B cell (primary cell): ENCODE results near the gene TFF1. TPM values are rescaled to one million over a fixed set of nuclear protein-coding genes. Genes with fewer than 3 reads are reported as not detected.

Source experiments
- ATAC-seq: fragments of 200-7000 bp; cut with Tn5 transposase; one replicate; pipeline ENCODE4 v1.10.0; 2021; ENCODE audit warnings: low read depth, mild to moderate bottlenecking, moderate number of reproducible peaks, moderate library complexity
- CTCF ChIA-PET: fragments of 350-600 bp; sonication (Branson Sonifier 250); formaldehyde crosslinking; loops from one replicate; lab custom pipeline; 2021; ENCODE audit warnings: antibody characterized with exemption, inconsistent platforms; lab: Charles Lee
- POLR2A ChIA-PET: fragments of 350-600 bp; sonication (Branson Sonifier 250); formaldehyde crosslinking; loops from one replicate; lab custom pipeline; 2021; ENCODE audit warnings: antibody characterized with exemption; lab: Charles Lee
- DNase-seq: peaks from one replicate; pipeline ENCODE4 v3.0.0; 2013
- H2AFZ ChIP-seq: 2 replicates; pipeline ENCODE4 v1.6.1; 2012; ENCODE audit warnings: mild to moderate bottlenecking, low read depth, low read length; ENCODE audit not compliant: insufficient read depth, poor library complexity, severe bottlenecking
- H3K27ac ChIP-seq, 2 donors: 1 replicate in 1 of 2; 2 replicates in 1 of 2; pipeline ENCODE4 v1.5.1; 2012 to 2013; ENCODE audit warnings: low read length in 2 of 2, mild to moderate bottlenecking in 2 of 2, moderate library complexity in 1 of 2
- H3K27me3 ChIP-seq, 4 experiments: fragments of 200-600 bp in 1 of 4; sonication (generic) in 1 of 4; replicated peaks in 1 of 4; 1 replicate in 2 of 4; 2 replicates in 2 of 4; pipeline versions ENCODE4 v1.6.1 to v1.7.0; 2013 to 2016; ENCODE audit warnings: low read length in 3 of 4, mild to moderate bottlenecking in 2 of 4, mixed read lengths in 1 of 4, moderate library complexity in 1 of 4; ENCODE audit not compliant: insufficient read depth in 4 of 4, control insufficient read depth in 3 of 4; ENCODE audit errors: control extremely low read depth in 1 of 4
- H3K36me3 ChIP-seq, 2 experiments: replicated peaks in 1 of 2; 1 replicate in 1 of 2; 2 replicates in 1 of 2; pipeline versions ENCODE4 v1.6.1 to v1.7.1; 2013; ENCODE audit warnings: low read length in 1 of 2; ENCODE audit not compliant: insufficient read depth in 2 of 2, control insufficient read depth in 1 of 2; ENCODE audit errors: control extremely low read depth in 1 of 2, extremely low read depth in 1 of 2
- H3K4me1 ChIP-seq, 2 donors: fragments of 200-600 bp in 1 of 2; sonication (generic) in 1 of 2; 1 replicate in 1 of 2; 2 replicates in 1 of 2; pipeline versions ENCODE4 v1.5.1 to v1.6.1; 2013 to 2017; ENCODE audit warnings: low read length in 2 of 2; ENCODE audit not compliant: control insufficient read depth in 2 of 2, insufficient read depth in 2 of 2
- H3K4me2 ChIP-seq: replicated peaks from 2 replicates; pipeline ENCODE3; 2012; ENCODE audit warnings: mild to moderate bottlenecking, low read depth, low read length; ENCODE audit not compliant: poor library complexity, severe bottlenecking
- H3K4me3 ChIP-seq, 5 experiments: fragments of 200-600 bp in 1 of 5; sonication (generic) in 1 of 5; 1 replicate in 3 of 5; 2 replicates in 2 of 5; pipeline versions ENCODE4 v1.5.1 to v1.7.0; 2011 to 2016; ENCODE audit warnings: low read length in 4 of 5, mild to moderate bottlenecking in 4 of 5, low read depth in 2 of 5, control low read depth in 1 of 5, moderate library complexity in 1 of 5; ENCODE audit not compliant: insufficient read depth in 1 of 5; ENCODE audit errors: control extremely low read depth in 1 of 5, extremely low read depth in 1 of 5
- H3K79me2 ChIP-seq: fragments of 200-600 bp; sonication (generic); one replicate; pipeline ENCODE4 v1.6.0; 2016; ENCODE audit warnings: low read length; ENCODE audit not compliant: control insufficient read depth, insufficient read depth
- H3K9ac ChIP-seq: fragments of 200-600 bp; sonication (generic); 2 replicates; pipeline ENCODE4 v1.6.1; 2017; ENCODE audit warnings: mild to moderate bottlenecking, low read length, moderate library complexity
- H3K9me3 ChIP-seq, 3 donors: one replicate each; pipeline versions ENCODE4 v1.6.1 to v1.7.1; 2013; ENCODE audit warnings: low read length in 2 of 3; ENCODE audit not compliant: control insufficient read depth in 2 of 3, insufficient read depth in 1 of 3; ENCODE audit errors: control extremely low read depth in 1 of 3
- H4K20me1 ChIP-seq: 2 replicates; pipeline ENCODE4 v1.6.0; 2012; ENCODE audit warnings: mild to moderate bottlenecking, low read length; ENCODE audit not compliant: insufficient read depth, control insufficient read depth, poor library complexity, severe bottlenecking
- H3K27ac Mint-ChIP-seq: one replicate; pipeline ENCODE4 v1.8.0; 2021; ENCODE audit warnings: mixed read lengths
- H3K27me3 Mint-ChIP-seq: one replicate; pipeline ENCODE4 v1.8.0; 2021; ENCODE audit warnings: mixed read lengths
- H3K4me1 Mint-ChIP-seq: one replicate; pipeline ENCODE4 v1.8.0; 2021; ENCODE audit warnings: mixed read lengths
- H3K4me3 Mint-ChIP-seq: one replicate; pipeline ENCODE4 v1.8.0; 2021; ENCODE audit warnings: mixed read lengths
- H3K9me3 Mint-ChIP-seq: one replicate; pipeline ENCODE4 v1.8.0; 2022; ENCODE audit warnings: mixed read lengths; ENCODE audit not compliant: insufficient read depth
- EZH2 ChIP-seq: IDR thresholded peaks from 2 replicates; pipeline ENCODE4 v1.6.1; 2012; ENCODE audit warnings: borderline replicate concordance, low read depth, mild to moderate bottlenecking, moderate library complexity, low read length; ENCODE audit not compliant: insufficient read depth, poor library complexity, severe bottlenecking
- WGBS: methylation state at CpG from one replicate; pipeline ENCODE4 v1.1.5; 2013; ENCODE audit warnings: missing lambda C conversion rate; ENCODE audit not compliant: insufficient coverage; 5-methylcytosine and 5-hydroxymethylcytosine counted together
- intact Hi-C: fragments of 100-400 bp; cut with micrococcal nuclease; formaldehyde crosslinking; loops from one replicate; pipeline ENCODE4 v1.10.0; 2022
- polyA plus RNA-seq: library from polyadenylated mRNA; depleted of rRNA; stranded (reverse); fragments of >200 nt; gene quantifications from 2 replicates; pipeline ENCODE4 v1.2.3, GENCODE V29; 2012
- total RNA-seq, 2 donors: library from RNA; stranded (reverse); fragments of 120-200 nt in 1 of 2; gene quantifications; 1 replicate in 1 of 2; 2 replicates in 1 of 2; pipeline versions ENCODE4 v1.2.3 to v1.2.4, GENCODE V29; 2013 to 2022
- TF ChIP-seq, protein P1 (sequence below): fragments of 200-600 bp; IDR thresholded peaks from one replicate; pipeline ENCODE4 v1.8.0; 2022; ENCODE audit warnings: antibody characterized with exemption, mild to moderate bottlenecking

TFF1 gene
- total and polyA plus RNA-seq, 2 donors (not counting 1 experiment from before 2014, with no cell fraction given), result not detected

GRCh38 chr21:42356650-42357049 is 9.7 kb downstream of the TFF1 start:
- DNase-seq (no peak), ATAC-seq (no peak)
- peaks cover 37% of the 10 kb centered on the region for H3K27me3 Mint-ChIP-seq
- Histone ChIP-seq H3K27me3 (peaks cover 0 to 21% (median 3%) of the 10 kb centered on the region in 4 experiments), H3K9ac (no peak overlapping the region), H3K79me2 (no peaks in the 10 kb centered on the region), H3K36me3 (no peaks in the 10 kb centered on the region), H2AFZ (no peak overlapping the region), H3K27ac (no peak overlapping the region), H3K4me1 (no peaks in the 10 kb centered on the region), H3K4me2 (no peak overlapping the region), H3K9me3 (peaks cover 10 to 26% (median 16%) of the 10 kb centered on the region in 3 donors), H3K4me3 (no peak overlapping the region), H4K20me1 (no peaks in the 10 kb centered on the region)
- no peaks in the 10 kb centered on the region for H3K4me1 Mint-ChIP-seq
- no peak overlapping the region for H3K4me3 Mint-ChIP-seq
- peaks cover 10% of the 10 kb centered on the region for H3K9me3 Mint-ChIP-seq
- no peak overlapping the region for H3K27ac Mint-ChIP-seq
- WGBS, result 72% methylated on average over 5 of the region's 6 CpGs
- TF ChIP-seq EZH2, result no peak
- TF ChIP-seq, protein P1, sequence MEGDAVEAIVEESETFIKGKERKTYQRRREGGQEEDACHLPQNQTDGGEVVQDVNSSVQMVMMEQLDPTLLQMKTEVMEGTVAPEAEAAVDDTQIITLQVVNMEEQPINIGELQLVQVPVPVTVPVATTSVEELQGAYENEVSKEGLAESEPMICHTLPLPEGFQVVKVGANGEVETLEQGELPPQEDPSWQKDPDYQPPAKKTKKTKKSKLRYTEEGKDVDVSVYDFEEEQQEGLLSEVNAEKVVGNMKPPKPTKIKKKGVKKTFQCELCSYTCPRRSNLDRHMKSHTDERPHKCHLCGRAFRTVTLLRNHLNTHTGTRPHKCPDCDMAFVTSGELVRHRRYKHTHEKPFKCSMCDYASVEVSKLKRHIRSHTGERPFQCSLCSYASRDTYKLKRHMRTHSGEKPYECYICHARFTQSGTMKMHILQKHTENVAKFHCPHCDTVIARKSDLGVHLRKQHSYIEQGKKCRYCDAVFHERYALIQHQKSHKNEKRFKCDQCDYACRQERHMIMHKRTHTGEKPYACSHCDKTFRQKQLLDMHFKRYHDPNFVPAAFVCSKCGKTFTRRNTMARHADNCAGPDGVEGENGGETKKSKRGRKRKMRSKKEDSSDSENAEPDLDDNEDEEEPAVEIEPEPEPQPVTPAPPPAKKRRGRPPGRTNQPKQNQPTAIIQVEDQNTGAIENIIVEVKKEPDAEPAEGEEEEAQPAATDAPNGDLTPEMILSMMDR, result no peak
- ChIA-PET CTCF (no interaction called here), POLR2A (no interaction called here)
- intact Hi-C loops, result no loop called here

GRCh38 chr21:42356046-42356445 is 10.3 kb downstream of the TFF1 start:
- Histone ChIP-seq H3K79me2 (no peaks in the 10 kb centered on the region), H3K4me2 (no peak overlapping the region), H3K4me3 (no peak overlapping the region), H3K36me3 (no peaks in the 10 kb centered on the region), H3K27me3 (peaks cover 0 to 20% (median 3%) of the 10 kb centered on the region in 4 experiments), H4K20me1 (no peaks in the 10 kb centered on the region), H3K9me3 (peaks cover 10 to 26% (median 16%) of the 10 kb centered on the region in 3 donors), H2AFZ (no peak overlapping the region), H3K4me1 (no peaks in the 10 kb centered on the region), H3K27ac (no peak overlapping the region), H3K9ac (no peak overlapping the region)
- no peak for DNase-seq
- TF ChIP-seq, protein P1, result no peak
- no peak for TF ChIP-seq EZH2
- CTCF ChIA-PET, result no interaction called here
- no peak overlapping the region for H3K4me3 Mint-ChIP-seq
- POLR2A ChIA-PET, result no interaction called here
- intact Hi-C loops, result no loop called here
- 95% methylated on average over 2 of the region's 2 CpGs for WGBS
- peaks cover 10% of the 10 kb centered on the region for H3K9me3 Mint-ChIP-seq
- peaks cover 35% of the 10 kb centered on the region for H3K27me3 Mint-ChIP-seq
- H3K27ac Mint-ChIP-seq, result no peak overlapping the region
- no peaks in the 10 kb centered on the region for H3K4me1 Mint-ChIP-seq
- no peak for ATAC-seq
